HG02970 (cell line): ENCODE measurements around the gene ANXA6.

Source experiments
- ATAC-seq: cut with Tn5 transposase; IDR thresholded peaks from one replicate; pipeline ENCODE4 v1.9.1; 2021; ENCODE audit warnings: mild to moderate bottlenecking, moderate library complexity, moderate number of reproducible peaks; ENCODE audit not compliant: unreplicated experiment, low FRiP score

ANXA6 gene

DNA sequence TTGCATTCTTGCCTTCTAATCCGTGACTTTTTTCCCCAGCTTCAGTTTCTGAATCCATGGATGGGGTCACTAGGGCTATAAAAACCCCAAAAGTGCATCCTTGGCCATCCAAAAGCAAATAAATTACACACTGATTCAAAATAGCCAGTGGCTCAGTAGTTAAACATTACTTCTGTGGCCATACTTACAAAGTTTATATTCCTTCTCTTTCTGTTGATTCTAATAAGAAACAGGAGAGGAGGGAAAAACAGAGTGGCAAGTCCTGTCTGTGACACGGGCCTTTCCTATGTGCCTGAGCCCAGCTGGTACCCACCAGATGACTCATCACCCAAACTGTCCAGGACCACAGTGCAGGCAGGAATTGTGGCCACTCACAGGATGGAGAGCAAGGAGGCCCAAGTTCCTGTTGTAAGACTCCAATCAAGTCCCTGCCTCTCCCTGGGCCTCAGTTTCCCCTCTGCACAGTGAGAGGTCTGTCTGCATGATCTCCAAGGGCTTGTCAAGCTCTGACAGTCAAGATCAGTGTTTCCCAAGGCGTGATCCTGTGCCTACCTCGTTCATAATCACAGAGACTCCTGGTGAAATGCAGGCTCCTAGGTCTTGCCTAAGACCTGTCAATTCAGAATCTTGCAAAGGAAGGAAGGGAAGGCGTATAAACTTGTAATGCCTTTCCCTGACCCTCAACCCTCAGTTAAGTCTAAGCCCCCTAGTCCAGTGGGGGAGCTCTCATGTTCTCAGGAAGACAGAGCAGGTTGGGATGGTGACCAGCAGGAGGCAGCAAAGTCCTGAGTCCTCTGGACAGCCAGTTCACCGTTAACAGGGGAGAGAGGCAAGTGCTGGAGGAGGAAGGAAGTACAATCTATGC is 106.3 kb downstream of the ANXA6 start:
- no peak for ATAC-seq
